Measurements from ENCODE around the gene TLR6.

TLR6 gene

GRCh38 chr4:38856524-38857337, at the start of gene TLR6:
Gene TLR6 (minus strand): TSS chr4:38856817. CDS start chr4:38829473, 27,344 bp downstream.
- FAIRE-seq (peak; percentile 94), DNase-seq (ENCODE audit: insufficient read length, low spot score) (no peak)

GRCh38 chr4:38905652-38906385, 49.2 kb upstream of the TLR6 start:
- no peak for FAIRE-seq
- DNase-seq (ENCODE audit: insufficient read length, low spot score) = no peak

GRCh38 chr4:38904682-38905081, 48.1 kb upstream of the TLR6 start:
- no peak for DNase-seq (ENCODE audit: insufficient read length, low spot score)

GRCh38 chr4:38904090-38904666, 47.6 kb upstream of the TLR6 start:
- FAIRE-seq (no peak), DNase-seq (ENCODE audit: insufficient read length, low spot score) (no peak)

More at GRCh38 chr4:38904682-38905081, 48.1 kb upstream of the TLR6 start:
- FAIRE-seq = peak; percentile 21

GRCh38 chr4:38902695-38903094, 46.1 kb upstream of the TLR6 start:
- DNase-seq (ENCODE audit: insufficient read length, low spot score) = peak; percentile 28

GRCh38 chr4:38902221-38902620, 45.6 kb upstream of the TLR6 start:
- no peak for DNase-seq (ENCODE audit: insufficient read length, low spot score)
- FAIRE-seq = no peak

More at GRCh38 chr4:38902695-38903094, 46.1 kb upstream of the TLR6 start:
- FAIRE-seq = peak; percentile 85

- FAIRE-seq = no peak
- DNase-seq (ENCODE audit: insufficient read length, low spot score) = no peak
These were observed 41.6 kb upstream of the TLR6 start for GRCh38 chr4:38898245-38898644.

- no peak for FAIRE-seq
- DNase-seq (ENCODE audit: insufficient read length, low spot score) = no peak
These were observed 40.3 kb upstream of the TLR6 start for GRCh38 chr4:38896940-38897339.

- FAIRE-seq = peak; percentile 11
- no peak for DNase-seq (ENCODE audit: insufficient read length, low spot score)
These were observed 37.8 kb upstream of the TLR6 start for GRCh38 chr4:38894322-38894982.

- FAIRE-seq (no peak), DNase-seq (ENCODE audit: insufficient read length, low spot score) (no peak)
These were observed 34.7 kb upstream of the TLR6 start for GRCh38 chr4:38891051-38891983.

GRCh38 chr4:38889143-38889542, 32.5 kb upstream of the TLR6 start:
- DNase-seq (ENCODE audit: insufficient read length, low spot score) = no peak
- peak; percentile 74 for FAIRE-seq

GRCh38 chr4:38884254-38884653, 27.6 kb upstream of the TLR6 start:
- DNase-seq (ENCODE audit: insufficient read length, low spot score) (no peak), FAIRE-seq (no peak)

- DNase-seq (ENCODE audit: insufficient read length, low spot score) (no peak), FAIRE-seq (no peak)
These were observed 20.0 kb upstream of the TLR6 start for GRCh38 chr4:38876636-38877035.

GRCh38 chr4:38873290-38873944, 16.8 kb upstream of the TLR6 start:
- FAIRE-seq = no peak
- no peak for DNase-seq (ENCODE audit: insufficient read length, low spot score)

- no peak for FAIRE-seq
- no peak for DNase-seq (ENCODE audit: insufficient read length, low spot score)
These were observed 16.0 kb upstream of the TLR6 start for GRCh38 chr4:38872620-38873019.

GRCh38 chr4:38871593-38871992, 15.0 kb upstream of the TLR6 start:
- no peak for FAIRE-seq

GRCh38 chr4:38870098-38870808, 13.6 kb upstream of the TLR6 start:
- DNase-seq (ENCODE audit: insufficient read length, low spot score) = no peak
- no peak for FAIRE-seq

More at GRCh38 chr4:38871593-38871992, 15.0 kb upstream of the TLR6 start:
- DNase-seq (ENCODE audit: insufficient read length, low spot score) = no peak

GRCh38 chr4:38869511-38869910, 12.9 kb upstream of the TLR6 start:
- FAIRE-seq = no peak
- no peak for DNase-seq (ENCODE audit: insufficient read length, low spot score)
